Activated CD4-positive, alpha-beta T cell treated with anti-CD3 and anti-CD28 coated beads, Interleukin-2, amount 50 U/mL, for 16 hours (primary cell): Measurements from ENCODE around the gene RPS16.

Experiments used
- DNase-seq: peaks from one replicate; pipeline ENCODE4 v3.0.0-alpha.2; 2020

The RPS16 gene

DNA sequence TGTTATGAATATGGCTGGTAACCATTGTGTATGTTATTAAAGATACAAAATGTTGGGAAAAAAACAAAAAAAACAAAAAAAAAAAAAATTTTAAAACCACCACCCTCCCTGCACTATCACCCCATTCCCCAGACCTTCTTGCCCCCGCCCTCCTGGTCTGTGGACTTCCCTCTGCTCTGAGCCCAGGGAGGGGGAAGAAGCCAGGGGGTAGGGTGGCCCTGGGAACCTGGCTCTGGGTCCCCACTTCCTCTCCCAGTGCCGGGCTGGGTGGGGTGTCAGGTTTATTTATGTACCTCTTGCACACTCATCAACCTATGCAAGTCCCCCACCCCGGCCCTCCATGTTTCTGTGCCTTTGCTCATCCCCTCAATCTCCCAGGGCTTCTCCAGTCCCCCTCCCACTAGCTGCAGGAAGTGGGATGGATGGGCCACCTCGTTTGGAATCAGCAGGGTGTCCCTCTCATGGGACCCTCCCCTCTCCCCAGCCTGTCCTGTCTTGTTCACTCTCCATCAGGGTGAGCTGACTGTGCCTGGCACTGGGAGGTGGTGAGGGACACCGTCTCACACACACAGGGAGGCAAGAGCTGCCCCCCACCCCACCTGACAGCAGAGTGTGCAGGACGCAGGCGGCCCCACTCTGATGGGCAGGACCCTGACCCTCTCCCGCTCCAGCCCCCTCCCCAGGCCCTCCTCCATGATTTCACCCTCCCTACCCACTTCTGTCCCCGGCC is 50.7 kb downstream of the RPS16 start:
- no peak for DNase-seq
